Gastrocnemius medialis (tissue), 4 donors: ENCODE results near the gene RNASE4.

Experiments used
- POLR2A ChIP-seq, 2 donors: fragments of 450-650 bp; IDR thresholded peaks; one replicate each; pipeline ENCODE4 v1.6.1; 2017; ENCODE audit warnings: antibody characterized with exemption in 2 of 2, mild to moderate bottlenecking in 2 of 2, moderate library complexity in 2 of 2
- TF ChIP-seq, protein P1 (sequence below), 5 experiments: fragments of 450-650 bp in 3 of 5; fragments of 200-600 bp in 2 of 5; sonication (generic) in 2 of 5; IDR thresholded peaks in 4 of 5; conservative IDR thresholded peaks in 1 of 5; 1 replicate in 4 of 5; 2 replicates in 1 of 5; pipeline ENCODE4 v1.5.1; 2016 to 2019; ENCODE audit warnings: antibody characterized with exemption in 5 of 5, mild to moderate bottlenecking in 3 of 5, moderate library complexity in 3 of 5

DNA sequence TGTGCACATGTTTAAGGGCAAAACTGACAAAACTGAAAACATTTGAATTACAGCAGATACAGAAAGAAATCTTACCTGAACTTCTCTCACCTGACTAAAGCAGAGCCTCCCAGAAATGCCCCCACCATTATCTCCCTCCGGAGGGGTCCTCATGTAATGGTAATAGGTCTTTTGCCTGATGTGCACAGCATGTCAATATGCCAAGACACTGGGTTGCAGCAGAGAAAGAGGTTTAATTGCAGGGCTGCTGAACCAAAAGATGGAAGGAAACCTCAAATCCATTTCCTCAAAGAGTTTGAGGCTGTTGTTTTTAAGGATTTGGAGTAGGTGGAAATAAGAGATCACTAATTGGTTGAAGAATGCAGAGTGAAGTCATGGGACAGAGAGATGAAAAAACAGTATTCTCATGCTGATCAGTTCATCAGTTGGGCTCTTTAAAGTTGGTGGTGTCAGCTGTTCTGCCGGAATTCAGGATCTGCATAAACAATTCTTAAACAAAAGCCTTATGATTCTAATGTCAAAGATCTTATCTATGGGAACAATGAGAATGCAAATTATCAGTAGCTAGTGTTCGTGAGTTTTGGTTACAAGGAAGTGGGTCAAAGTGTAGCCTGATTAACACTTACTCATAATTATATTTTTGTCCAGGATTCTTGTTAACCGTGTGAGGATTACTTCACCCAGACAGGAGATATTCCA lies 22.4 kb downstream of the RNASE4 start:
- TF ChIP-seq, protein P1, sequence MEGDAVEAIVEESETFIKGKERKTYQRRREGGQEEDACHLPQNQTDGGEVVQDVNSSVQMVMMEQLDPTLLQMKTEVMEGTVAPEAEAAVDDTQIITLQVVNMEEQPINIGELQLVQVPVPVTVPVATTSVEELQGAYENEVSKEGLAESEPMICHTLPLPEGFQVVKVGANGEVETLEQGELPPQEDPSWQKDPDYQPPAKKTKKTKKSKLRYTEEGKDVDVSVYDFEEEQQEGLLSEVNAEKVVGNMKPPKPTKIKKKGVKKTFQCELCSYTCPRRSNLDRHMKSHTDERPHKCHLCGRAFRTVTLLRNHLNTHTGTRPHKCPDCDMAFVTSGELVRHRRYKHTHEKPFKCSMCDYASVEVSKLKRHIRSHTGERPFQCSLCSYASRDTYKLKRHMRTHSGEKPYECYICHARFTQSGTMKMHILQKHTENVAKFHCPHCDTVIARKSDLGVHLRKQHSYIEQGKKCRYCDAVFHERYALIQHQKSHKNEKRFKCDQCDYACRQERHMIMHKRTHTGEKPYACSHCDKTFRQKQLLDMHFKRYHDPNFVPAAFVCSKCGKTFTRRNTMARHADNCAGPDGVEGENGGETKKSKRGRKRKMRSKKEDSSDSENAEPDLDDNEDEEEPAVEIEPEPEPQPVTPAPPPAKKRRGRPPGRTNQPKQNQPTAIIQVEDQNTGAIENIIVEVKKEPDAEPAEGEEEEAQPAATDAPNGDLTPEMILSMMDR (IDR thresholded peaks at IDR 0.05 in 4 of 5, conservative IDR thresholded peaks at IDR 0.05 in 1 of 5): no peak
- no peak for TF ChIP-seq POLR2A (IDR thresholded peaks at IDR 0.05)
